Measurements from ENCODE around the gene BAD. TPM values are rescaled to one million over a fixed set of nuclear protein-coding genes. Genes with fewer than 3 reads are reported as not detected.
"Not testable (repeated sequence)": the region's sequence is repeated elsewhere in the genome, so short reads cannot be mapped to it uniquely, and the experiment has no call there.

BAD gene
- total and polyA plus RNA-seq, 2 donors (not counting 1 experiment from before 2014, with no cell fraction given) = 24.0 to 39.1 TPM

DNA sequence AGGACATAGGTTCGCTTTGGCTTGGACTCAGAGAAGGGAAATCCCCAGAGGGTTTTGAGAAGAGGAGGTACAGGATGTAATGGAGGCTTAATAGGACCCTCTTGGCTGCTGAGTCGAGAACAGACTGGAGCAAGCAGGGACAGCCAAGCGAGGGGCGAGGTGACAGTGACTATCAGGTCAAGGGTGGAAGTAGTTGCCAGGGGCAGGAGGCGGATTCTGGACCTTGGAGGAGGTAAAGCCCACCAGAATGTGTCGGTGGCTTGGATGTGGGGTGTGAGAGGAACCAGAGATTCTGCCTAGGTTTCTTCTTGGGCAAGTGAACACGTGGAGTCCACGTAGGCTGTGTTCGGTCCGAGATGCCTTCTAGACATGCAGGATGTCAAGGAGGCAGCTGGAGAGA is 28.5 kb upstream of the BAD start:
- no peak for TF ChIP-seq EZH2 (IDR thresholded peaks at IDR 0.05; ENCODE audit: borderline replicate concordance, insufficient read depth, low read depth, low read length, poor library complexity, severe bottlenecking)
- TF ChIP-seq, protein P1, sequence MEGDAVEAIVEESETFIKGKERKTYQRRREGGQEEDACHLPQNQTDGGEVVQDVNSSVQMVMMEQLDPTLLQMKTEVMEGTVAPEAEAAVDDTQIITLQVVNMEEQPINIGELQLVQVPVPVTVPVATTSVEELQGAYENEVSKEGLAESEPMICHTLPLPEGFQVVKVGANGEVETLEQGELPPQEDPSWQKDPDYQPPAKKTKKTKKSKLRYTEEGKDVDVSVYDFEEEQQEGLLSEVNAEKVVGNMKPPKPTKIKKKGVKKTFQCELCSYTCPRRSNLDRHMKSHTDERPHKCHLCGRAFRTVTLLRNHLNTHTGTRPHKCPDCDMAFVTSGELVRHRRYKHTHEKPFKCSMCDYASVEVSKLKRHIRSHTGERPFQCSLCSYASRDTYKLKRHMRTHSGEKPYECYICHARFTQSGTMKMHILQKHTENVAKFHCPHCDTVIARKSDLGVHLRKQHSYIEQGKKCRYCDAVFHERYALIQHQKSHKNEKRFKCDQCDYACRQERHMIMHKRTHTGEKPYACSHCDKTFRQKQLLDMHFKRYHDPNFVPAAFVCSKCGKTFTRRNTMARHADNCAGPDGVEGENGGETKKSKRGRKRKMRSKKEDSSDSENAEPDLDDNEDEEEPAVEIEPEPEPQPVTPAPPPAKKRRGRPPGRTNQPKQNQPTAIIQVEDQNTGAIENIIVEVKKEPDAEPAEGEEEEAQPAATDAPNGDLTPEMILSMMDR (IDR thresholded peaks at IDR 0.05) = no peak
- 99% methylated on average over 10 of the region's 10 CpGs for WGBS (ENCODE audit: insufficient coverage)
- Histone ChIP-seq H3K27ac (ENCODE audit: low read length in 2 of 2) (peak overlapping the region in 1 of 2 donors; percentile 6), H3K27me3 (replicated peaks in 1 of 4; ENCODE audit: control extremely low read depth in 1 of 4, control insufficient read depth in 3 of 4, insufficient read depth in 4 of 4, low read length in 3 of 4) (no peaks in the 10 kb centered on the region), H3K9ac (ENCODE audit: low read length) (no peak overlapping the region), H2AFZ (ENCODE audit: insufficient read depth, low read depth, low read length, poor library complexity, severe bottlenecking) (no peak overlapping the region), H3K4me2 (replicated peaks; ENCODE audit: low read depth, low read length, poor library complexity, severe bottlenecking) (no peak overlapping the region), H3K36me3 (replicated peaks in 1 of 2; ENCODE audit: control extremely low read depth in 1 of 2, control insufficient read depth in 1 of 2, extremely low read depth in 1 of 2, insufficient read depth in 2 of 2, low read length in 1 of 2) (peaks cover 0 to 32% of the 10 kb centered on the region in 2 experiments), H3K4me1 (ENCODE audit: control insufficient read depth in 2 of 2, insufficient read depth in 2 of 2, low read length in 2 of 2) (peaks cover 0 to 13% of the 10 kb centered on the region in 2 donors), H3K79me2 (ENCODE audit: control insufficient read depth, insufficient read depth, low read length) (peaks cover 38% of the 10 kb centered on the region), H3K4me3 (ENCODE audit: control extremely low read depth in 1 of 5, extremely low read depth in 1 of 5, insufficient read depth in 1 of 5, low read depth in 2 of 5, low read length in 4 of 5) (no peak overlapping the region), H4K20me1 (ENCODE audit: control insufficient read depth, insufficient read depth, low read length, poor library complexity, severe bottlenecking) (peaks cover 21% of the 10 kb centered on the region), H3K9me3 (ENCODE audit: control extremely low read depth in 1 of 3, control insufficient read depth in 2 of 3, insufficient read depth in 1 of 3, low read length in 2 of 3) (no peaks in the 10 kb centered on the region)
- DNase-seq (no peak), ATAC-seq (ENCODE audit: low read depth) (no peak)
- Mint-ChIP-seq H3K27ac (no peak overlapping the region), H3K4me3 (no peak overlapping the region), H3K4me1 (peaks cover 18% of the 10 kb centered on the region), H3K27me3 (no peaks in the 10 kb centered on the region), H3K9me3 (ENCODE audit: insufficient read depth) (no peaks in the 10 kb centered on the region)
- ChIA-PET POLR2A (interaction anchor here (0.5 kb wide), 1 partner anchor 17 kb away, joined by 3 read pairs; no protein-coding TSS in a partner anchor), CTCF (no interaction called here)
- intact Hi-C loops (cut with micrococcal nuclease) = no loop called here

DNA sequence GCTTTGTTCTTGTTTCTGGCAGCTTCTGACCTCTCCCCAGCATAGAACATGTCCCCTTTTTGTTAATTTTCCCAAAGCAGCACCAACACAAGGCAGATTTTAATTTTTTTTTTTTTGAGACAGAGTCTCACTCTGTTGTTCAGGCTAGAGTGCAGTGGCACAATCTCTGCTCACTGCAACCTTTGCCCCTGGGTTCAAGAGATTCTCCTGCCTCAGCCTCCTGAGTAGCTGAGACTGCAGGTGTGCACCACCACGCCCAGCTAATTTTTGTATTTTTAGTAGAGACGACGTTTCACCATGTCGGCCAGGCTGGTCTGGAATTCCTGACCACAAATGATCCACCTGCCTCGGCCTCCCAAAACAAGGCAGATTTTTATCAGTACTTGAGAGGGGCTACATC is 23.3 kb upstream of the BAD start:
- H3K9me3 Mint-ChIP-seq (ENCODE audit: insufficient read depth); H3K27me3 ChIP-seq (replicated peaks in 1 of 4; ENCODE audit: control extremely low read depth in 1 of 4, control insufficient read depth in 3 of 4, insufficient read depth in 4 of 4, low read length in 3 of 4); ATAC-seq (ENCODE audit: low read depth); H3K27me3 Mint-ChIP-seq; H3K9me3 ChIP-seq (ENCODE audit: control extremely low read depth in 1 of 3, control insufficient read depth in 2 of 3, insufficient read depth in 1 of 3, low read length in 2 of 3); H3K9ac ChIP-seq (ENCODE audit: low read length); H3K4me2 ChIP-seq (replicated peaks; ENCODE audit: low read depth, low read length, poor library complexity, severe bottlenecking); DNase-seq; H3K36me3 ChIP-seq (replicated peaks in 1 of 2; ENCODE audit: control extremely low read depth in 1 of 2, control insufficient read depth in 1 of 2, extremely low read depth in 1 of 2, insufficient read depth in 2 of 2, low read length in 1 of 2); H2AFZ ChIP-seq (ENCODE audit: insufficient read depth, low read depth, low read length, poor library complexity, severe bottlenecking); H3K4me3 ChIP-seq (ENCODE audit: control extremely low read depth in 1 of 5, extremely low read depth in 1 of 5, insufficient read depth in 1 of 5, low read depth in 2 of 5, low read length in 4 of 5): not testable (repeated sequence)
- intact Hi-C loops (cut with micrococcal nuclease) = loop anchor here (10.0 kb wide), 1 partner anchor 473 kb away; the partner anchor contains the start of gene MARK2
- CTCF ChIA-PET = interaction anchor here (0.8 kb wide), 1 partner anchor 35 kb away, joined by 3 read pairs; no protein-coding TSS in a partner anchor
- Histone ChIP-seq H3K79me2 (ENCODE audit: control insufficient read depth, insufficient read depth, low read length) (peaks cover 49% of the 10 kb centered on the region), H3K4me1 (ENCODE audit: control insufficient read depth in 2 of 2, insufficient read depth in 2 of 2, low read length in 2 of 2) (peaks cover 11 to 26% of the 10 kb centered on the region in 2 donors), H4K20me1 (ENCODE audit: control insufficient read depth, insufficient read depth, low read length, poor library complexity, severe bottlenecking) (peaks cover 30% of the 10 kb centered on the region), H3K27ac (ENCODE audit: low read length in 2 of 2) (peak overlapping the region in 1 of 2 donors; percentile 6)
- POLR2A ChIA-PET = interaction anchor here (0.7 kb wide), 2 partner anchors 30 to 69 kb away, joined by 3 read pairs; no protein-coding TSS in a partner anchor
- Mint-ChIP-seq H3K4me1 (peaks cover 19% of the 10 kb centered on the region), H3K27ac (peak overlapping the region; percentile 28), H3K4me3 (peak overlapping the region; percentile 98)
- 93% methylated on average over 5 of the region's 5 CpGs for WGBS (ENCODE audit: insufficient coverage)

Data from B cell (primary cell).